CMK (cell line): ENCODE results near the gene BACE1-AS.
"Not testable (repeated sequence)": the region's sequence is repeated elsewhere in the genome, so short reads cannot be mapped to it uniquely, and the experiment has no call there.

Experiments
- DNase-seq: peaks from one replicate; pipeline ENCODE4 v3.0.0-alpha.2; 2010; ENCODE audit warnings: low read depth

BACE1-AS gene

DNA sequence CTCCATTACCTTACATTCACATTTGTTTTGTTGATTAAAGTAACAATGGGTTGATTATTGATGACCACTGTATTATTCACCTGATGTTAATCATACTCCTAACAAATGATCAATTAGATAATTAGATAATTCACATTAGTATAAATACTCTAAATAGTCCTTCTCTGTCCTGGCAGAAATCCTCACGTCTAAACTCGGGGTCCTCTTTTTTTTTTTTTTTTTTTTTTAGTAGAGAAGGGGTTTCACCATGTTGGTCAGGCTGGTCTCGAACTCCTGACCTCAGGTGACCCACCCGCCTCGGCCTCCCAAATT, 36.1 kb downstream of the BACE1-AS start:
- not testable (repeated sequence) for DNase-seq

DNA sequence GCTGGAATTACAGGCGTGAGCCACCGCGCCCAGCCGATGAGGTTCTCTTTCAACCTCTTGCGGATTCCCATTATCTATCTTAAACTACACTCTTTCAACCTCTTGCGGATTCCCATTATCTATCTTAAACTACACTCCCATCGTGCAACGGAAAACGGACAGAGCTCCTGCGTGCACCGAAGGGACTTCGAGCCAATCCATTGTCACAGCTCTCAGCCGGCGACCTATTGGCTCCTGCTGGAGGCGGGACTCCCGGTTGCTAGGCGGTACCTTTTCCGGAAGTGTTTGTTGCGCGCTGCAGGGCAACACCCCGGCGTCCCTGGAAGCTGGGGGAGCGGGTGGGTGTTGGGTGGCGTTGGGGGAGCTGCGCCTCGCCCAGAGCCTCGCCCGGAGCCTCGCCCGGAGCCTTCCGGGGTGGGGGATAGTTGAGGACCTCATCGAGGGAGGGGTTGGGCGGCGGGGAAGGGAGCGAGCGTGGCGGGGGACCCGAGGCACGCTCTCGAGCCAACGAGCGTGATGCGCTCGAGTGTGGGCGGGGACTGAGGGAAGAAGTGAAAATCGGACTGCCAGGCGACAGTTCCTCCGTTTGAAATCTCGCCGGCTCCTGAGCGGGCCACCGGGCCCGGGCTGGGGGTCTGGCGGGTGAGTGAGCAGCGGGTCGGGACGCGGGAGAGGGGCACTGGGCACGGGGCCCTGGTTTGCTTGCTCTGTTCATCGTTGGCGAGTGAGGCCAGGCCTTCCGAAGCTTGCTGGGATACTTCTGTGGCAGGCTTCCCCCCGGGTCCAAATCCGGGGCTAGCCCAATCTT, 36.6 kb downstream of the BACE1-AS start, which contains the start of gene CEP164:
Gene CEP164, plus strand, starts transcription at position 288 of the 808 bp plus-strand sequence. CDS start 10,733 bp downstream, outside the sequence.
- DNase-seq = peak; percentile 85

DNA sequence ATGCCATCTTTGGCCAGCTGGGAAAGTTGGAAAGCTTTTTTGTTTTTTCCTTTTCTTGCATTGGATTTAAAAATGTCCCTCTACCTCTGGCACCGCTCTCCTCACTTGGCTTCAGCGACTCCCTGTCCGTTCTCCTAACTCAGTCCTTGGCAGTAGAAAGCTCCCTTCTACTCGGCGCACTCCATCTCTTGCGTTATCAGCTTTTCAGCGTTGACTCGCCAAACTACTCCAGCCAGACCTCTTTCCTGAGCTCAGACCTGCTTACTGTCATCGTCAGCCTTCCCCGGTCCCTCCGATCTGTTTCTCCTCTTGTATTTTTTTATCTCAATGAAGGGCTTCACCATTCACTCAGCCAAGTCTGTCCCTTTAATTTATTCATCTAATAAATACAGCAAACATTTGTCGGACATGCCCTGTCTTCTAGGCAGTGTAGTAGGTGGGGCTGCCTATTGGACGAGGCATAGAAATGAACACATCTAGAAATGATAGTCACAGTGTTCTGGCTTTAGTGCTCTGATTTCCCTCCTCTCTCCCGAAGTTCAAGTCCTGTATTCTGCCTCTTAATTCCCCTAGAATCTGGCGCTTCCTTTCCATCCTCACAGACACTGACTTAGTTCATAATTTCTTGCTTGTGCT, 37.3 kb downstream of the BACE1-AS start:
- no peak for DNase-seq

DNA sequence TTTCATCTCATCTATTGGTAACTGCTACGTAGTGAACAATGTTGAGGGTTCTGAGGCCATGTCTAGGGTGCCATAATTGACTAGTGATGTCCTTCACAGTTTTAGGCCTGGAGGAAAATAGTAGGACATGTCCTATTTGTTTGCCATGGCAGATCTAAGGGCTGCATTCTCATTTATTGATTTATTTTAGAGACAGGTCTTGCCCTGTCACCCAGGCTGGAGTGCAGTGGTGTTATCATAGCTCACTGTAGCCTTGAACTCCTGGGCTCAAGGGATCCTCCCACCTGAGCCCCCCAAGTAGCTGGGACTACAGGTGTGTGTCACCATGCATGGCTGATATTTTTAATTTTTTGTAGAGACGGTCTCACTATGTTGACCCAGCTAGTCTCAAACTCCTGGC, 41.7 kb downstream of the BACE1-AS start:
- DNase-seq = no peak

DNA sequence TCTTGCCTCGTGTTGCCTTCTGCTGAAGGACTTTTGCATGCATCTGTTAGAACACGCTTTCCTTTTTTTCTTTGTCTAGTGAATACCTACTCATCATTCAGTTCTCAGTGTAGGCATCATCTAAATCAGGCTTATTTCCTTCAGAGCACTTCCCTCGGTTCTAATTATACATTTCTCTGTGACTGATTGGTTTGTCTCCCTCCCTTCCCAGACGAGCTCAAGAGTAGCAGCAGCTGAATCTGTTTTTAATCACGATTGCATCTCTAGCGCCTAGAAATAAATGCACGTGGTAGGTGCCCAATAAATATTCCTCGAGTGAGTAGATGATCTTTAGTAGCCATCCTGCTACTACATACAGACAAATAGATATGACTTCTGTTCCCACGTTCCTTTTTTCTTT, 42.8 kb downstream of the BACE1-AS start:
- no peak for DNase-seq

DNA sequence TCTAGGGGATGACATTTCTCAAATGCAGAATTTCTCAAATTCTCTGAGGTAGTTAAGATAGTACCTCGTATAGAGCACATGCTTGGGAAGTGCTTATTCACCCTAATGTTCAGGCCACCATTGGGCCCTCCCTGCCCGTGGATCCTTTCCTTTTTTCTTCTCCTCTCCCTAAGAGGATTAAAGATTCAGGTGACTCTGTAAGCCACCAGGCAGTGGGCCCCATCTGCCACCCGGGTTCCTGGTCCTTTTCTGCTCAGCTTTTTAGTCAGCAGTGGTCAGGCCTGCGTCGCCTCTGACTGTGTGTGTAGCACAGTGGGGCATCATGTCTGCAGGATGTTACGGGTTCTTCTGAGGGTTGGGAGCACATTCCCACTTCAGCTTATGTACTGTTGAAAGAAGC, 43.8 kb downstream of the BACE1-AS start:
- no peak for DNase-seq

DNA sequence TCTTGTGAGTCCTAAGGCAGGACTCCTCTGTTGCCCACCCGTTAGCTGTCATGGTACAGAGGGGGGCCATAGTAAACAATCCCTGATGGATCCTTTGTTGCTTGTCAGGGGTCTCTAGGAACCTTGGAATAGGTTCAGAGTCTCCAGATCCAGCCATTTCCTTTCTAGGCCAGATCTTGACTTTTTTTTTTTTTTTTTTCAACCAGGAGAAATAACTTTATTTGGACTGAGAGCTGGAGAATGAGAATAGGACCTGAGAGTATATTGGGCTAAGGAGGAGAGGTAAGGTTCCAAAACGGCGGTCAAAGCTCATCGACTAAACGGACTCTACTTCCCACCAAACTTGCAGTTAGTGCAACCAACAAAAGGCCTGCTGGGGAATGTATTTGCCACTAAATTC, 44.3 kb downstream of the BACE1-AS start:
- DNase-seq = no peak

DNA sequence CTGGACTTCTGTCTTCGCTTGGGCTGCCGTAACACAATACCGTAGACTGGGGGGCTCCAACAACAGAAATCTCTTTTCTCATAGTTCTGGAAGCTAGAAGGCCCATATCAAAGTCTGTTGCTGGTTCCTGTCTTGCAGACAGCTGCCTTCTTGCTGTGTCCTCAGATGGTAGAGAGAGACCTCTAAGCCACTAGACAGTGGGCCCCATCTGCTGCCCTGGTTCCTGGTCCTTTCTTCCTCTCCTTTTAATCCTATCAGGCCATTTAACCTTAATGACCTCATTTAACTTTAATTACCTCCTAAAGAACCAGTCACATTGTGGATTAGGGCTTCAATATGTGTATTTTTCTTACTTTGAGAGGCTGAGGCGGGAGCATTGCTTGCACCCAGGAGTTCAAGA, 45.9 kb downstream of the BACE1-AS start:
- no peak for DNase-seq
